HG03378 (cell line): ENCODE results near the gene CHEK2.
"Not testable (repeated sequence)": the region's sequence is repeated elsewhere in the genome, so short reads cannot be mapped to it uniquely, and the experiment has no call there.

Experiments used
- ATAC-seq: cut with Tn5 transposase; IDR thresholded peaks from one replicate; pipeline ENCODE4 v1.9.1; 2021; ENCODE audit warnings: mild to moderate bottlenecking, moderate library complexity; ENCODE audit not compliant: unreplicated experiment

The CHEK2 gene

DNA sequence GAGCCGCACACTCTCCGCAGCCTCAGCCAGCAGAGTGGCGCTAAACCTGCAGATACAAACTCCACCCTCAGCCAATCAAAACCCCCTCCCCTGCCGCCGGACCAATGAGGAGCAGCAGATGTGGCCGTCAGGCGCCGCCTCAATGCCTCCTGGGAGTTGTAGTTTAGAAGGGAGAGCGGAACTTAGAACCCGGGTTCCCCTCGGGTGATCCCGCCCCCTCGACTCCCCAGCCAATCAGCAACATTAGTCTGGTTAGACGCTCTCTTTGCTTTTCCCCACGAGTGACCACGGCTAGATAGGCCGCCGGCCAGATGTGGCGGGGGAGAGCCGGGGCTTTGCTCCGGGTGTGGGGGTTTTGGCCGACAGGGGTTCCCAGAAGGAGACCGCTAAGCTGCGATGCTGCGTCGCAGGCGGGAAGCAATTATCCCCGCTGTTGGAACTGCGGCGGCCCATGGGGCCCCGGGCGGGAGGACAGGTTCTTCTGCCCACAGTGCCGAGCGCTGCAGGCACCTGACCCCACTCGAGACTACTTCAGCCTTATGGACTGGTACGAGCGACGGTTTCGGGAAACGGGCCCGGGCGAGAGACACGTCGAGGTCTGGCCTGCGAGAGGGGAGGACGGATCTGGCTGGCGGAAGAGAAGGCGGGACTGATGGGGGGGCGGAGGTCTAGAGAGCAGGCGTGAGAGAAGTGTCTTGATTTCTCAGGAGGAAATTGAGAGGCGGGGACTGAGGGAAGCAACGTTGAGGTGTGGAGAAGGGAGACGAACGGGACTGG, at the start of gene CHEK2, which contains the start of gene HSCB:
Gene CHEK2 (minus strand): TSS at position 36 of the 777 bp plus-strand sequence. CDS start 7,099 bp downstream, outside the sequence.
Gene HSCB (plus strand): TSS at position 255 of the 777 bp plus-strand sequence. CDS start 57 bp downstream, at position 312.
- peak; percentile 89 for ATAC-seq

DNA sequence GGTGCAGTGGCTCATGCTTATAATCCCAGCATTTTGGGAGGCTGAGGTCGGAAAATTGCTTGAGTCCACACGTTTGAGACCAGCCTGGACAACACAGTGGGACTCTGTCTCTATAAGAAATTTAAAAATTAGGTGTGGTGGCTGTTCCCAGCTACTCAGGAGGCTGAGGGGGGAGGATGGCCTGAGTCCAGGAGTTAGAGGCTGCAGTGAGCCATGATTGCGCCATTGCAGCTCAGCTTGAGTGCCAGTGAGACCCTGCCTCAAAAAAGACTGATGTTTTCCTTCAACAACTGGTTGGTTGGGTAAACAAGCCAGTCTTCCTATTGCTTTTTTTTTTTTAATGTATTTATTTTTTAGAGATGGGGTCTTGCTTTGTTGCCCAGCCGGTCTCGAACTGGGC, 49.5 kb upstream of the CHEK2 start:
- ATAC-seq: no peak

DNA sequence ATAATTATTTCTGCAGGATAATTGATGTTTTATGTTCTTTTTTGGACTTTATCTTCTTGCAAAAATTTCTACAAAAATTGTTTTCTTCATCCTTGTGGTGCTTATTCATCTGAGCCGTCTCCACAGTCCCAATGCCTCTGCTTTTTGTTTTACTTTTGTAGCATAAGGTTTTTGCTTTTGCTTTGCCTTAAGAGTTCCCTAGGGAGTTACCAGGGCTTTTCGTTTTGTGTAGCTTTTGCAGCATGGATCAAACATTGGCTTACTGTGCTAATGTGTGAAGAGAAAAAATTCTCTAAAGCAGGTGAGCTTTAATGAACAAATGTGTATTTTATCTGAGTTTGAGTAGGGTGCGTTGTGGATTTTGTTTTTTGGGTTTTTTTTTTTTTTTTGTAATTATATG, 47.0 kb upstream of the CHEK2 start:
- ATAC-seq: no peak

DNA sequence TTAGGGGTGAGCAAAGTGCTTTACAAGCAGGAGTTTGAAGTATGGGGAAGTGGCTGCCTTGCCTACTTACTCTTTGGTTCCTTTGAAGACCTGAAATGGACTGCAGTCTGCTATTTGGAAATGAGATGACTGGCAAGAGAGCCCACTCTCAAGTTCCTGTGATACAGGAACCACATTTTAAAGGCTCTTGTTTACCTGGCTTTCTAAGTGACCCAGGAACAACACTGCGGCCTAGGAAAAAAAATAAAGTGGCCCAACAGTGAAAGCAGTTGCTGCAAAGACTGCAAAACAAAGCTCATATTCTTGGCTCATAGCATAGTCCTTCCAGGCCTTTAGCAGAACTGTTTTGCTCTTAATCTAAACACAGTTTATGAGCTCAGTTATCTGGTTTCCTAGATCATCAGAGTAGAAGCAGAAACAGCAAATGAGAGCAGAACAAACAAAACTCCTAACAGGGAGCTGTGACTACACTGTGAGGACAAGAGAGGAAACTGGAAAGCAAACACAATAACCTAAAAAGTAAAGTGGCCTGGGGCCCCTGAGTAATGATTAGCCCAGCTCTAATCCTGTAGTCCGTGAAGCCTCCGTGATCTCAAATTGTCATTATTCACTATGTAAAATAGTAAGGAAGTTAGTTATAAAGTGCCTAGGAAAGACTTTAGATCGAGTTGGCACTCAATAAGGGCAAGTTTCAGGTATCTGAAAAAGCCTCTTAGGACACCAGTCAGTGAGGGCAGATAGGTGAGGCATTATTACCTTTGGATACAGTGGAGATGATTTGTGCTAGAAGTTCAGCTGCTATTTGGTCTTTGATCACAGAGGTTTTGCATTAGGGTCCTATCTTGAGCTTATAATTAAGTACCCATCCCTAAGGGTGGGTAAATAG, 42.4 kb upstream of the CHEK2 start:
- no peak for ATAC-seq

DNA sequence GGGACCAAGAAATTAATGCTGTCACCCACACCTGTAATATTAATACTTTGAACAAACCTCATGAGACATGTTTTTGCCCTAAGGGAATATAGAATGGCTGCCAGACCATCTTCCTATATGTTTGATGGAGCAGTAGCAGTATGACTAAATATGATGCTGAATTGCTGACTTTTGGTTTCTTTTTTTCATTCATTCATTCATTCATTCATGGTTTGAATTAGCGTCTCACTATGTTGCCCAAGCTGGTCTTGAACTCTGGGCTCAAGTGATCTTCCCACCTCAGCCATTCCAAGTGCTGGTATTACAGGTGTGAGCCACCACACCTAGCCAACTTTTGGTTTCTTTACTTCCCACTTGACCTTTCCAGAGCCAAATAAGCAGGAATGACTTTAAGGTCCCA, 38.7 kb upstream of the CHEK2 start:
- ATAC-seq: no peak

DNA sequence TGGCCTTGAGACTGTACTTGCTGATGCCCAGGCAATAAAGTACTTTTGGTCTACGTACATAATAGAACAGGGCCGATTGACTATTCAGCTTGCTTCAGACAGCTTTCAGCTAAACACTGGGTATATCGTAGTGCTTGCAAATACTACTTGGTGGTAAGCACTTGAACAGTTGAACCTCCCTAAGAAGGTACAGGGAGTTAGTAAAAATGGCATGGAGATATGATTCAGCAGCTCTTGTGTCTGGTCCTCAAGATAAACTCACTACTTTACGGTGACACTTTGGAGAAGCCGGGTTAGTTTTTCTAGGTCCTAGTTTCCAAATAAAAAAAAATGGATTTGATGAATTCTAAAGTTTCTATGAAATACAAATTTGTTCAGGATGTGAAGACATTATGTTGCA, 38.2 kb upstream of the CHEK2 start:
- no peak for ATAC-seq

DNA sequence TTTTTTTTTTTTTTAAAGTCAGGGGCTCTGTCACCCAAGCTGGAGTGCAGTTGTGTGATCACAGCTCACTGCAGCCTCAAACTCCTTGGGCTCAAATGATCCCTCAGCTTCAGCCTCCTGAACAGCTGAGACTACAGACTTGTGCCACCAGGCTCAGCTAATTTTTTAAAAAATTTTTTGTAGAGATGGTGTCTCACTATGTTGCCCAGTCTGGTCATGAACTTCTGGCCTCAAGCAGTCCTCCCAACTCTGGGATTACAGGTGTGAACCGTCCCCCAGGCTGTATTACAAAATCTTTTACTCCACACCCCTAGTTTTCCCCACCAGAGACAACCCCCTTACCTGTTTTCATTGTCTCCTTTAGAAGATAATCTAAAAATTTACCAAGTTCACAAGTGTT, 32.8 kb upstream of the CHEK2 start:
- ATAC-seq: no peak

DNA sequence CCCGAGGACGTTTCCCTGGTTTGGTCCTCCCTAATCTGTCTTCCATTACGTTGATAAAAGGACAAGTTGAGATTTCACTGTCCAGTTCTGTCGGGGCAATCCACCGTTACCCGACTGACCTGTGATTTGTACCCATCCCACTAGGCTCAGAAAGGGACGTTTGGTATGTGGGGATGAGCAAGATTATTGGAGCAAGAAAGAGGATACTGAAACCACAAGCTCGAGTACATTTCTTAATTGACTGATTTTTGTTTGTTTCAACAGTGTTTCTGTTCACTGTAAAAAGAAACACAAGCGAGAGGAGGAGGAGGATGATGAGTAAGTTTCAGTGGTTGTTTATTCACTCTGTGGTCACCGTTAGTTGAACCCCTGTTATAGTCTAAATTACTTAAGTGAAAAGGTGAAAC, 31.8 kb upstream of the CHEK2 start:
- peak; percentile 24 for ATAC-seq

DNA sequence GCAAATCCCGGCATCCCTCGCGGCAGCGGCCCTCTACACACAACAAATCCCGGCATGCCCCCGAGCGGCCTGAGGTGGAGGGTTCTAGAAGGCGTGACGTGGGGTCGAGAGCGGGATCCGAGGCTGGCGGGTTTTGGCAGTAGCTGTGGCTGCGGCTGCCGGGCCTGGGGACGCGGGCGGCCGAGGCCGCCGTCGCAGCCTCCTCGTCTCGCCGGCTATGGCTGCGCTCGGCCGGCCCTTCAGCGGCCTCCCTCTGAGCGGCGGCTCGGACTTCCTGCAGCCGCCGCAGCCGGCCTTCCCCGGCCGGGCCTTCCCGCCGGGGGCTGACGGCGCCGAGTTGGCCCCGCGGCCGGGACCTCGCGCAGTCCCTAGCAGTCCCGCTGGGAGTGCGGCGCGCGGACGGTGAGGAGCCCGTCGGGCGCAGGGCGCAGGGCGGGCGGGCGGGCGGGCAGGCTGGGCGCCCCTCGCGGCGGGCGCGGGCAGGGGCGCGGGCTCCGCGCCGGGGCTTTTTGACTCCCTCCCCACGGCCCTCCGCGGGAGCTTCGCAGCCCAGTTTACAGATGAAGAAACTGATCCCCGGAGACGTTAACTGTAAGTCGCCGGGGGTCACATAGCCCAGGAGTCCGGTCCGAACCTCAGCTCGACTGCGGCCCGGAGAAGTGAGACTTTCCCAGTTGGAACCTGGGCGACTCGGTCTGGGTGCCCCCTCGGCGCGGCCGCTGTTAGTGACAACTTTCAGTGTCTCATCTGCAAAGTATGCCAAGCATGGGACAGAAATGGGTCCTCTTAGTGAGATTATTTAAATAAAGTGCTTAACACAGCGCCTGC, 31.2 kb upstream of the CHEK2 start, which contains the start of gene CCDC117:
Gene CCDC117 (plus strand): TSS at position 63 of the 828 bp plus-strand sequence. CDS start 155 bp downstream, at position 218.
- ATAC-seq: peak; percentile 78

DNA sequence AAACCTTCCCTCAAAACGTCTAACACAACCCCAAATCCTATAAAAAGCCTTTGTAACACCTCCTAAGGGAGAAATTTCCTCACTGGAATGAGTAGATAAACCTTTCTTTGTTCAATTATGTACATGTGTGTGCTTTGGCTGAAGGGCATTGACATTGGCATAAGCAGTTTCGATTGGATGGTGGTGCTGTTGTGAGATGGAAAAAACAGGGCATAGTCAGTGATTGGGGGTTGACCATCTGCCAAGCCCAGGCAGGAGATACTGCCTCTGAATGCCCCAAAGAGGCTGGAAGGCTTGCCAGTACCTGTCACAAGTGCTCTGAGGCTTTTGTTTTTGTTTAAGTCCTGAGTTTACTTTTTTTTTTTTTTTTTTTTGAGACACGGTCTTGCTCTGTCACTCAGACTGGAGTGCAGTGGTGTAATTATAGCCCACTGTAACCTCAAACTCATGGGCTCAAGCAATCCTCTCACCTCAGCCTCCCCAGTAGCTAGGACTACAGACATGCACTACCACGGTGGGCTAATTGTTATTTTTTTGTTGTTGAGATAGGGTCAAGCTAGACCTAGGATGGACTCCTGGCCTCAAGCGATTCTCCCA, 29.7 kb upstream of the CHEK2 start:
- ATAC-seq: no peak

DNA sequence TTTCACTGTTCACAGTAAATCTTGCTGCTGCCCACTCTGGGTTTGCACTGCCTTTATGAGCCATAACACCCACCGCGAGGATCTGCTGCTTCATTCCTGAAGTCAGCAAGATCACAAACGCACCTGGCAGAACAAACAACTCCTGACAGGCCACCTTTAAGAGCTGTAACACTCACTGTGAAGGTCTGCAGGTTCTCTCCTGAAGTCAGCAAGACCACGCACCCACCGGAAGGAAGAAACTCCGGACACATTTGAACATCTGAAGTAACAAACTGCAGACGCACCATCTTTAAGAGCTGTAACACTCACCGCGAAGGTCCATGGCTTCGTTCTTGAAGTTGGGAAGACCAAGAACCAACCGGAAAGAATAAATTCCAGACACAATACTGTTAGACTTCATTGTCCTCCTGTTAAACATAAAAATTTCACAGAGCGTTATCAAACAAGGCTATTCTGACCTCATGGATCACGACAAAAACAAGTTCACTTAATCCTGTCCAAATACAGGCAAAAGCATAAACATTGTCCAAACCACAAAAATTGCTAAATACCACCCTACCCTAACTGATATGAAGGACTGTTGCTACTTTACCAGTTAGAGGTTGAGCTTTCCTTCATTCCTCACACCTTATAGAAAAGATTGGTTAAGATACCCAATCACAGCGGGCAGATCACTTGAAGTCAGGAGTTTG, 27.9 kb upstream of the CHEK2 start:
- no peak for ATAC-seq

DNA sequence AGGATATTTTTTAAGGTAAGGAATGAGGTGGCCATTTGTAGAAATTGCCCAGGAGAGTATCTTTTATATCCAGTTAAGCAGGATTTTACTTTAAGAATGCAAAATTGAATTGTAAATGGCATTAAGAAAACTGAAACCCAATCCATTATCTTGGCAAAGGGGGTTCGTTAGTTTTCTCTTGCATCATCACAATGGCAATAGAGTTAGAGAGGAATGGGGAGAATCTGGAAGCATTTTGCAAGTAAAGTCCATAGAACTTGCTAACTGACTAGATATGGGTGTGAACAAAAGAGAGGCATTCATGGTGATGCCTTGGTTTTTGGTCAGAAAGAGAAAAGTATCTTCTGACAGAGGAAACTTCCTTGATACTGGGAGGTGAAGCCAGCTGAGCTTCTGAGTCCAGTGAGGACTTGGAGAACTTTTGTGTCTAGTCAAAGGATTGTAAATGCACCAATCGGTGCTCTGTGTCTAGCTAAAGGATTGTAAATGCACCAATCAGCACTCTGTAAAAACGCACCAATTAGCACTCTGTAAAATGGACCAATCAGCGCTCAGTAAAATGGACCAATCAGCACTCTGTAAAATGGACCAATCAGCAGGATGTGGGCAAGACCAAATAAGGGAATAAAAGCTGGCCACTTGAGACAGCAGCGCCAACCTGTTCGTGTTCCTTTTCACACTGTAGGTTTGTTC, 27.2 kb upstream of the CHEK2 start:
- ATAC-seq: no peak

DNA sequence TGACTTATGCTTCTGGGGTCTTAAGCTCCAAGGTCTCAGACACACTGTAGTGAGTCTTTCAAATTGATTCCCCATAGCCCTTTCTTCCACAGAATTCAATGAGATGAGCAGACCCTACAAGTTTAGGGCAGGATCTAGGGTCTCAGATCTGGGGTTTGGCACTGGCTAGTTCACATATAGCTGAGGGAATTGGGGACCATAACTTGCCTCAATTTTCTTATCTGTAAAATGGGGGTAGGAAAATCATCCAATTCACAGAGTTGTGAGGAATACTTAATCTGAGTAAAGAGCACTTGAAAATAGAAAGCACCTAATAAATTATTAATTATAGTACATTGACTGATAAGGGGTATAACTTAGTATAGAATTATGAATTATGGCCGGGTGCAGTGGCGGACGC, 25.0 kb upstream of the CHEK2 start:
- ATAC-seq: no peak

DNA sequence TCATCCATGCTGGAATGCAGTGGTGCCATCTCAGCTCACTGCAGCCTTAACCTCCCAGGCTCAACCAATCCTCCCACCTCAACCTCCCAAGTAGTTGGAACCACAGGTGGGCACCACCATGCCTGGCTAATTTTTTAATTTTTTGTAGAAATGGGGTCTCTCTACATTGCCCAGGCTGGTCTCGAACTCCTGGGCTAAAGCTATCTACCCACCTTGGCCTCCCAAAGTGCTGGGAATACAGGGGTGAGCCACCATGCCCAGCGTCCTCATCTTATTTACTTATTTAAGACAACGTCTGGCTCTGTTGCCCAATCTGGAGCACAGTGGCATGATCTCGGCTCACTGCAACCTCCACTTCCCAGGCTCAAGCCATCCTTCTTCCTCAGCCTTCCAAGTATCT, 20.4 kb upstream of the CHEK2 start:
- not testable (repeated sequence) for ATAC-seq

DNA sequence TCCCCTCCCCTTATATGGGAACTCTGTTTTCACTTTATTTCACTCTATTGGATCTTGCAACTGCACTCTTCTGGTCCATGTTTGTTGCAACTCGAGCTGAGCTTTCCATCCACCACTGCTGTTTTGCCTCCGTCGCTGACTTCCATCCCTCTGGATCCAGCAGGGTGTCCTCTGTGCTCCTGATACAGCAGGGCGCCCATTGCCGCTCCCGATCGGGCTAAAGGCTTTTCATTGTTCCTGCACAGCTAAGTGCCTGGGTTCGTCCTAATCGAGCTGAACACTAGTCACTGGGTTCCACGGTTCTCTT, 19.8 kb upstream of the CHEK2 start:
- no peak for ATAC-seq

DNA sequence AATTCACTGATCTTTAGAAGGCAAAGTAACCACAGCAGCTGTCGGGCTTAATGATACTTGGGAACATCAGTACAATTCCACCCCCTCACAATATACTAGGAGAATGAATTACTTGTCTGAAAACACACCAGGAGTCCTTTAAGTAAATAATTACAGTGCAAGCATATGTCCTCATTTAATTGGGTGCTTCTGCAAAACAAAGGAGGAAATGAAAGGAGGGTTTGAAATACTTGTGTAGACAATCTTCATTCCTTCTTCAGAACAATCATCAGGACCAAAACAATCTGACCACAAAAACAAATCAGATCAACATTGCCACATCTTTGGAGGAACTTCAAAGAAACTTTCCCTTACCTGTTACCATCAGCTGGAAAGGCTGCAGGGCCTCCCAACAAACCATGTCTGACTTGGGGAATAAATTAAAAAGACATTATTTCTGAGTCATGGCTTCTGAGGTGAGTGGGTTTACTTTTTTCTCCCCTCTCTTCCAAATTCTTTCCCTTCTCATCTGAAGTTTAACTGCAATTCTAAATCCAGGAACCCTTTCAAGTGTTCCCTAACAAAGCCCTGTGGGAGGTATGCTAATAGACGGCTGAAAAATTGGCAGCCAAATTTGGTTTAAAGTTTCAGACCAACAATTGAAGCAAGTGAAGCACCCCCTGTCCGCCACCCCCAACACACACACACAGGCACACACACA, 18.4 kb upstream of the CHEK2 start:
- no peak for ATAC-seq

DNA sequence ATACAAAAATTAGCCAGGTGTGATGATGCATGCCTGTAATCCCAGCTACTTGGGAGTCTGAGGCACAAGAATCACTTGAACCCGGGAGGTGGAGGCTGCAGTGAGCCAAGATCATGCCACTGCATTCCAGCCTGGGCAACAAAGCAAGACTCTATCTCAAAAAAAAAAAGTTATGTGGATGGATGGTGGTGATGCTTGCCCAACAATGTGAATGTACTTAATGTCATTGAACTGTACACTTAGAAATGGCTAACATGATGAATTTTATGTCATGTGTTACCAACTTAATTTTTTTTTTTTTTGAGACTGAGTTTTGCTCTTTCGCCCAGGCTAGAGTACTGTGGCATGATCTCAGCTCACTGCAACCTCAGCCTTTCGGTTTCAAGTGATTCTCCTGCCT, 12.9 kb upstream of the CHEK2 start:
- ATAC-seq: not testable (repeated sequence)

DNA sequence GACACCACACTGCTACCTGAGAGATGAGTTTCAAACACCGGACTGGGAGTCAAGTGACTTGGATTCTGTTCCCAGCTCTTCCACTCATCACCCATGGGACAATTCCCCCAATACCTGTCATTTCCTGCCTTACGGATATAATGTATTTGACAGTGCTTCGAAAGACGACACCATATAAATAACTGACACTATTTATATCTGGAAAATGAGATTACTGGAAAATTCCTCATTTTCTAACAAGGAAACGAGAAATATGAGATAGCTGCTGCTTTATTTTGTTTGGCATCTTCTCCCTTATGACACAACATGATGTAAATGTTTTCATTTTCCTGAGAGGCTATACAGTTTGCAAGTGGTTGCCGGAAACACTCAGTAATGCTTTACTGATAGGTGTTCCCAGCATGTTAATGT, 8.9 kb upstream of the CHEK2 start:
- no peak for ATAC-seq

DNA sequence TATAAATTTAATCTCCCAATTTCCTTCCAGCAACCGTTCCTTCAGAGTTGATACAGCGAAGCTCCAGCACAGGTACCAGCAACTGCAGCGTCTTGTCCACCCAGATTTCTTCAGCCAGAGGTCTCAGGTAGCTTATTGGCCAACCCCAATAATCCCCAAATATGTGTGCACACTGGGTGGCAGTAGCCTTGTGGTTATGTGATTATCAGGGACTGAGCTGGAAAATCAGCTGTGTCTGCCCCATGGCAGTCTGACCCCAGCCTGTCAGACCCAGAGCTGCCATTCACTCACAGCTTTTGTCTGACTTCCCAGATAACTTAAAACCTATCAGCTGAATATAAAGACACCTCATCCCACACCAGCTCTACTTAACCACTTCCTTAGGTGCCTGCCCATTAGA, 2.2 kb upstream of the CHEK2 start:
- no peak for ATAC-seq
